GM18909 (cell line): ENCODE results near the gene FGF22.
"Not testable (repeated sequence)": the region's sequence is repeated elsewhere in the genome, so short reads cannot be mapped to it uniquely, and the experiment has no call there.

Source experiments
- ATAC-seq: cut with Tn5 transposase; IDR thresholded peaks from one replicate; pipeline ENCODE4 v1.9.1; 2021; ENCODE audit warnings: mild to moderate bottlenecking; ENCODE audit not compliant: unreplicated experiment, poor library complexity

FGF22 gene

DNA sequence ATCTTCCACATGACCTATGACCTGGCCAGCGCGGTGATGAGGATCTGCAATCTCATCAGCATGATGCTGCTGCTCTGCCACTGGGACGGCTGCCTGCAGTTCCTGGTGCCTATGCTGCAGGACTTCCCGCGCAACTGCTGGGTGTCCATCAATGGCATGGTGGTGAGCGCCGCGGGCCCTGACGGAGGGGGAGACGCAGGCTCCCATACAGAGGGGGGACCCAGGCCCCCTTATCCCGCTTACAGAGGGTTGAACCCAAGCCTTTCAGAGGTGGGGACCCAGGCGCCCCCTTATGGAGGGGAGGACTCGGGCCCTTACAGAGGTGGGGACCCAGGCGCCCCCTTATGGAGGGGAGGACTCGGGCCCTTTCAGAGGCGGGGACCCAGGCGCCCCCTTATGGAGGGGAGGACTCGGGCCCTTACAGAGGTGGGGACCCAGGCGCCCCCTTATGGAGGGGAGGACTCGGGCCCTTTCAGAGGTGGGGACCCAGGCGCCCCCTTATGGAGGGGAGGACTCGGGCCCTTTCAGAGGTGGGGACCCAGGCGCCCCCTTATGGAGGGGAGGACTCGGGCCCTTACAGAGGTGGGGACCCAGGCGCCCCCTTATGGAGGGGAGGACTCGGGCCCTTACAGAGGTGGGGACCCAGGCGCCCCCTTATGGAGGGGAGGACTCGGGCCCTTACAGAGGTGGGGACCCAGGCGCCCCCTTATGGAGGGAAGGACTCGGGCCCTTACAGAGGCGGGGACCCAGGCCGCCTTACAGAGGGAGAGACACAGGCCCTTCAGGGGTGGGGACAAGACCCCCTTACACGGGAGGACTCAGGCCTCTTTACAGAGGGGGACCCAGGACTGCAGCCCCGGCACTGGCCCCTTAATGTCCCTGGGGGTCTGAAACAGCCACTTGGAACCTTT, 34.4 kb upstream of the FGF22 start:
- ATAC-seq: not testable (repeated sequence)

DNA sequence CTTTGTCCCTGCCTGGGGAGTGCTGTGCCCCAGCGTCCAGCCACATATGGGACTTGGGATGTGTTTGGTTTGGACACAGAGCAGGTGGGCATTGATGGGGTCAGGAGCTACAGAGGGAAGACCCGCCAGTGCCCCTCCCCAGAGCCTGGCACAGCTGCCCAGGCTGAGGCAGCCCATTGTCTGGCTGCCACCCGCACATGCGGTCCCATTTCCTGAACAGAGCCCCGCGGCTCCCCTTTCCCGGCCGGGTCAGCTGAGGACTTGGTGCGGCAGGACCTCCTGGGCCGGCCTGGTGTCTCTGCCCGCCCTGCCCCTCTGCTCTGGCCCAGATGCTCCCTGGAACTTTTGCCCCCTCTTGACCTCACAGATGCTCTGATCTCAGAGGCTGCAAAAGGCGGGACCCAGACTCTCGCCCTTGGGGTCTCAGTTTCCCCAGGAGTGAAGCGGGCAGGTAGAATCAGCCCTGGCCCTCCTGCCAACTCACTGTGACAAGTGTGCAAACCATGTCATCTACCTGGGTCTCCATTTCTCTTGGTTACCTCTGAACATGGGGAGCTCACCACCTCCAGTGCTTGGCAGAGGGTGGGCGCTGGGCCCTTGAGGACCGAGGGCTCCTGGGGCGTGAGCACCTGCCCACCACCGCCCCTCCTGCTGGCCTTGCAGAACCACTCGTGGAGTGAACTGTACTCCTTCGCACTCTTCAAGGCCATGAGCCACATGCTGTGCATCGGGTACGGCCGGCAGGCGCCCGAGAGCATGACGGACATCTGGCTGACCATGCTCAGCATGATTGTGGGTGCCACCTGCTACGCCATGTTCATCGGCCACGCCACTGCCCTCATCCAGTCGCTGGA, 32.2 kb upstream of the FGF22 start:
- ATAC-seq: no peak

DNA sequence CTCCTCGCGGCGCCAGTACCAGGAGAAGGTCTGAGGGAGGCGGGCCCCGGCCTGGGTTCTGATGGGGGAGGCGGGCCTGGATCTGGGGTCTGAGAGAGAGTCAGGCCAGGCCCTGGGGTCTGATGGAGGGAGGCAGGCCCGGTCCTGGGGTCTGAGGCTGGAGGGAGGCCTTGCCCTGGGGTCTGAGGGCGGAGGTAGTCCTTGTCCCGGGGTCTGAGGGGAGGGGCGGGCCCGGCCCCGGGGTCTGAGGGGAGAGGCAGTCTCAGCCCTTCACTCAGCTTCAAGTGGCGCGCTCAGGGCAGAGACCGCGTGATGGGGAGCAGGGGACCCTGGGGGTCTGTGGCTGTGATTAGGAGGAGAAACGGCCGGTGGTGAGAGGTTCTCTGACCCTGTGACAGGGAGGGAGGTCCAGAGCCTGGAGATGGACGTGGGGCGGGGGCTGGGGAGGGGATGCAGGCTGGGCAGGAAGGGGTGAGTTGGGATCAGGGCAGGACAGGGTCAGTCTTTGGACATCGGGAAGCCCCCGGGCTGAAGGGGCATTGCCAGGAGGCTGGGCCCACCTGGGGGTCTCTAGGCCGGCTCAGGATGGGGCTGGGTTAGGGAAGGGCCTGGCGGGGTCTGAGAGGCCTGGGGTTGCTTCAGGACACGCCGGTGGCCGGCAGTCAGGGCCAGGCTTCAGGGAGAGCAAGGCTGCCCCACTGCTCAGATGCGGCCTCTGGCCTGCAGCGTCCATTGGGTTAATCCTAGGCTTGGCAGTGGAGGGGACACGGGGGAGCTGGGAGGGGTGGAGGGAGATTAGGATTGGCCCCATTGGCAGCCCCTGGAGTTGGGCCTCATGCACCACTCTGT, 31.3 kb upstream of the FGF22 start:
- no peak for ATAC-seq

DNA sequence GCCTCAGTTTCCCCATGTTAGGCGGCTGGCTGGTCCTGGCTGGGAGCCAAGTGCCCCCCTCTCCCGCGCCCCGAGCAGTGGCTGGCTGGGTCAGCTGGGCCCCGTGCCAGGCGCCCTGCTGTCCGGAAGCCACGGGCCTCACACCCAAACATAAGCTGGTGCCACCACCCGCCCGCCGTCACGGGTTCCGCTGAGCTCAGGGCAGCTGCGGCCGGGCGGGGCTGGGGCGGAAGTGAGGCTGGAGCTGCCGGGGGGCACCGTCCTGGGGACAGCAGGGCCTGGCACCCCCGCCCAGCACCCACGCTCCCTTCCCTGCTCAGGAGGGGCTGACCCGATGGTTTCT, 30.7 kb upstream of the FGF22 start:
- no peak for ATAC-seq

DNA sequence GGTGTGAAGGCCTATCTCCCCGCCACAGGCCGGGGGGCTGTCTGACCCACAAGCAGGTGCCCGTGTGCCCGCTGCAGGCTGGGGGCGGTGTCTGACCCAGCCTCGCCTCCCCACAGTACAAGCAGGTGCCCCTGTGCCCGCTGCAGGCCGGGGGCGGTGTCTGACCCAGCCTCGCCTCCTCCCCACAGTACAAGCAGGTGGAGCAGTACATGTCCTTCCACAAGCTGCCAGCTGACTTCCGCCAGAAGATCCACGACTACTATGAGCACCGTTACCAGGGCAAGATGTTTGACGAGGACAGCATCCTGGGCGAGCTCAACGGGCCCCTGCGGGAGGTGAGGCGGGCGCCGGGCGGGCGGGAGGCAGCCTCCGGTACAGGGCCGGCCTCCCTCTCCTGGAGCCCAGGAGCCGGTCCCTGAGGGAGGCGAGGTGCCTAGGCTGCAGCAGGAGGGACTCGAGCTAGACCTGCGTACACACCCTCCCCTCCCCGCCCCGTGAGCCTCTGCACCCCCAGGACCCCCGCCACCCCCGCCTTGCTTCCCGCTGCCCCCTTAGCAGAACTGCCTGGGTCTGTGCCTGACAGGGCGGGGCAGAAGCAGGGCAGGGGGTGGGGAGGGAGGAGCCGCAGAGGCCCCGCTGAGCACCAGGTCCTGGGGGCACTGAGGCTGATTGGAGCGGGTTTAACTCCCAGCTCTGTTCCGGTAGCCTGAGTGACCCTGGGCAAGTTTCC, 29.4 kb upstream of the FGF22 start:
- no peak for ATAC-seq

DNA sequence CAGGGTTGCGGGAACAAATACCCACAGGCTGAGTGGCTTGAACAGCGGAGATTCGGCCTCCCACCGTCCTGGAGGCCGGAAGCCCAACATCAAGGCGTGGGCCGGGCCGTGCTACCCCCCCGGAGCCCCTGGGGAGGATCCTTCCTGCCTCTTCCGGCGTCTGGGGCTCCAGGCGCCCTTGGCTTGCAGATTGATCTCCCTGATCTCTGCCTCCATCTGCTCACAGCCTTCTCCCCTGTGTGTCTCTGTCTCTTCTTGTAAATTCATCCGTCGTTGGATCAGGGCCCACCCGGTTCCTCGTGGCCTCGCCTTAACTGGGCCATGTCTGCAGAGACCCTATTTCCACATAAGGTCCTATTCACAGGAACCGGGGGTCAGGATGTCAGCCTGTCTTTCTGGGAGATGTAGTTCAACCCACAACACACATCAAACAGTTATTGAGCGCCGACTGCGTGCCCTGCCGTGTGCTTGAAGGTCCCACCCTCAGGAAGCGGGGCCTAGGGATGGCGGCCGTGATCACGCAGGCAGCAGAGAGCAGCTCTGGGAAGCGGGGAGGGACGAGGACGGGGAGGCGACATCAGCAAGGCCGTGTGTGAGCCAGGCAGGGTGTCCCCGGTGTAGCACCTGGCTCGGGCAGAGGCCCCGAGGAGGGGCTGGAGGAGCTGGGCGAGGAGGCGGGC, 28.7 kb upstream of the FGF22 start:
- no peak for ATAC-seq

DNA sequence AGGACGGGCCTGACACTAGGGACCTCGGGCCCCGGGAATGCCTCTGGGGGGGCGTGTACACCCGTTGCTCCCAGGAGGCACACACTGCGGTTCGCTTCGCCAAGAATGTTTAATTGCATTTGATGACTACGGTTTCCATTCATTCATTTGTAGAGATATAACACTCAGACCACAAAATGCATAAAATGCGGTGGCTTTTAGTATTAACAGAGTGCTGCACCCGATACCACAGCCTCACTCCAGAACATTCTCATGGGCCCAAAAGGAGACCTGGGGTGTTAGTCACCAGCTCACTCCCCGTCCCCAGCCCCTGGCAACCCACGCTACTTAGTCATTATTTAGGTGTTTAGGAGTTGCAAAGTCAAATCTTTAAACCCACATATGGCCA, 28.2 kb upstream of the FGF22 start:
- ATAC-seq: no peak

DNA sequence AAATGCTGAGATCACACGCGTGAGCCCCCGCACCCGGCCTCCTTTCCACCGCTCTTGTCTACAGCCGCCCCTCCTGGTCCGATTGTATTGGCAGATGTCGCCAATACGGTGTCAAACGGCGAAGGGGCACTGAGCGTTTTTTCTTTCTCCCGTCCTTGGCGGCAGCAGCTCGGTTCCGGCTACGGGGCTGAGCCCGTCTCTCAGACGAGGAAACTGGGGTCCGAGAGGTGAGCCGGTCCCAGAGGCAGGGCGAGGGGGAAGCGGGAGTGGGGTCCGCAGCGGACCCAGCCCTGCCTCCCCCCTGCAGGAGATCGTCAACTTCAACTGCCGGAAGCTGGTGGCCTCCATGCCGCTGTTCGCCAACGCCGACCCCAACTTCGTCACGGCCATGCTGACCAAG, 26.7 kb upstream of the FGF22 start:
- ATAC-seq: no peak

DNA sequence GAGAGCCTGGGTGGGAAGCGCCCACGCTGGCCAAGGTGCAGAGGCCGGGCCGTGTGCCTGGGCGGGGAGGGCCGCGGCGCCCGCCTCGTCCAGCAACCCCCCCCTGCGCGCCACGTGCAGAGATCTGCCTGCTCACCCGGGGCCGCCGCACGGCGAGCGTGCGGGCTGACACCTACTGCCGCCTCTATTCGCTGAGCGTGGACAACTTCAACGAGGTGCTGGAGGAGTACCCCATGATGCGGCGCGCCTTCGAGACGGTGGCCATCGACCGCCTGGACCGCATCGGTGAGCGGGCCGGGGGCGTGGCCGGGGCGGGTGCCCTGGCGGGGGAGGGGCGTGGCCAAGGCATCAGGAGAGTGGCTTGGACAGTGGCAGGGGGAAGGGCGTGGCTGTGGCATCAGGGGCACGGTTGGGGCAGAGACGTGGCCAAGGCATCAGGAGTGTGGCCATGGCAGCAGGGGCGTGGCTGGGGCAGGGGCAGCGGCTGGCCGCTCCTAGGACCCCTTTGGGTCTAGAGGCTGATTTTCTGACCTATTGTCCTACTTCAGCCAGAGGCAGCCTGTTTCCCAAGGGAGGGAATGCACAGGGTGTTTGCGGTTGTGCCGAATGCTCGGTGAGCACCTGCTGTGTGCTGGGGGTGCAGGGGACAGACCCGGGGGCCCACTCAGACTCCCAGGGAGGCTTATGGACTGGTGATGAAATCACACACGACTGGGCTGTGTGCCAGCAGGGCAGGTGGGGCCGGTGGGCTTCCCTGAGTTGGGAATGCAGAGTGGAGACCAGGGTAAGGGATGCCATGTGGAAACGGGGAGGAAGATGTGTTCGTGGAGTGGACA, 25.7 kb upstream of the FGF22 start:
- ATAC-seq: no peak

DNA sequence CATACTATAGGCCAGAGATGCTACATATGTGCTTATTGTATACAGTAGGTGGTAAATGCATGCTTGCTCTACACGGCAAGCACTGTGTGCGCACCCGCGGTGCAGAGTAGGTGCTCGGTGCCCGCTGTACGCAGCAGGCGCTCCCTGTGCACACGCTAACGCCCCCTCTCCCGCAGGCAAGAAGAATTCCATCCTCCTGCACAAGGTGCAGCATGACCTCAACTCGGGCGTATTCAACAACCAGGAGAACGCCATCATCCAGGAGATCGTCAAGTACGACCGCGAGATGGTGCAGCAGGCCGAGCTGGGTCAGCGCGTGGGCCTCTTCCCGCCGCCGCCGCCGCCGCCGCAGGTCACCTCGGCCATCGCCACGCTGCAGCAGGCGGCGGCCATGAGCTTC, 24.1 kb upstream of the FGF22 start:
- no peak for ATAC-seq

DNA sequence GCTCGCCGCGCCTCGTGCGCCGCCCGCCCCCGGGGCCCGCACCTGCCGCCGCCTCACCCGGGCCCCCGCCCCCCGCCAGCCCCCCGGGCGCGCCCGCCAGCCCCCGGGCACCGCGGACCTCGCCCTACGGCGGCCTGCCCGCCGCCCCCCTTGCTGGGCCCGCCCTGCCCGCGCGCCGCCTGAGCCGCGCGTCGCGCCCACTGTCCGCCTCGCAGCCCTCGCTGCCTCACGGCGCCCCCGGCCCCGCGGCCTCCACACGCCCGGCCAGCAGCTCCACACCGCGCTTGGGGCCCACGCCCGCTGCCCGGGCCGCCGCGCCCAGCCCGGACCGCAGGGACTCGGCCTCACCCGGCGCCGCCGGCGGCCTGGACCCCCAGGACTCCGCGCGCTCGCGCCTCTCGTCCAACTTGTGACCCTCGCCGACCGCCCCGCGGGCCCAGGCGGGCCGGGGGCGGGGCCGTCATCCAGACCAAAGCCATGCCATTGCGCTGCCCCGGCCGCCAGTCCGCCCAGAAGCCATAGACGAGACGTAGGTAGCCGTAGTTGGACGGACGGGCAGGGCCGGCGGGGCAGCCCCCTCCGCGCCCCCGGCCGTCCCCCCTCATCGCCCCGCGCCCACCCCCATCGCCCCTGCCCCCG, 23.5 kb upstream of the FGF22 start:
- ATAC-seq: no peak

DNA sequence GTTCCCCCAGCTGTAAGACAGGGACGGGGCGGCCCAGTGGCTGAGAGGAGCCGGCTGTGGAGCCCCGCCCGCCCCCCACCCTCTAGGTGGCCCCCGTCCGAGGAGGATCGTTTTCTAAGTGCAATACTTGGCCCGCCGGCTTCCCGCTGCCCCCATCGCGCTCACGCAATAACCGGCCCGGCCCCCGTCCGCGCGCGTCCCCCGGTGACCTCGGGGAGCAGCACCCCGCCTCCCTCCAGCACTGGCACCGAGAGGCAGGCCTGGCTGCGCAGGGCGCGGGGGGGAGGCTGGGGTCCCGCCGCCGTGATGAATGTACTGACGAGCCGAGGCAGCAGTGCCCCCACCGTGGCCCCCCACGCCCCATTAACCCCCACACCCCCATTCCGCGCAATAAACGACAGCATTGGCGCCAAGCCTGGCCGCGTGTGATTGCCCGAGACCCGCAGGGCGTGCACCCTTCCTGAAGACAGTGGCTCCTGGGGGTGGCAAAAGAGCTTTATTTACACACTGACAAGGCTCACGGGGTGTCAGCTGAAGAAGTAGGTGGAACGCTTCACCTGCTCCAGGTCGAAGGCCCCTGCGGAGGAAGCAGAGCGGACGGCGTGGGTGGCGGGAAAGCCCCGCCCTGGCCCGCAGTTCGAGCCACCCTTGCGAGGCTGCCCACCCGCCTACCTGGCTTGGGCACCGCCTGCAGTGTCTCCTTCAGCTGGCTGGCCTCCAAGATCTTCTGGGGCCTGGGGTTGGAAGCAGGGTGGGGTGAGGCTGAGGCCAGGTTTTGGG, 22.7 kb upstream of the FGF22 start:
- no peak for ATAC-seq

DNA sequence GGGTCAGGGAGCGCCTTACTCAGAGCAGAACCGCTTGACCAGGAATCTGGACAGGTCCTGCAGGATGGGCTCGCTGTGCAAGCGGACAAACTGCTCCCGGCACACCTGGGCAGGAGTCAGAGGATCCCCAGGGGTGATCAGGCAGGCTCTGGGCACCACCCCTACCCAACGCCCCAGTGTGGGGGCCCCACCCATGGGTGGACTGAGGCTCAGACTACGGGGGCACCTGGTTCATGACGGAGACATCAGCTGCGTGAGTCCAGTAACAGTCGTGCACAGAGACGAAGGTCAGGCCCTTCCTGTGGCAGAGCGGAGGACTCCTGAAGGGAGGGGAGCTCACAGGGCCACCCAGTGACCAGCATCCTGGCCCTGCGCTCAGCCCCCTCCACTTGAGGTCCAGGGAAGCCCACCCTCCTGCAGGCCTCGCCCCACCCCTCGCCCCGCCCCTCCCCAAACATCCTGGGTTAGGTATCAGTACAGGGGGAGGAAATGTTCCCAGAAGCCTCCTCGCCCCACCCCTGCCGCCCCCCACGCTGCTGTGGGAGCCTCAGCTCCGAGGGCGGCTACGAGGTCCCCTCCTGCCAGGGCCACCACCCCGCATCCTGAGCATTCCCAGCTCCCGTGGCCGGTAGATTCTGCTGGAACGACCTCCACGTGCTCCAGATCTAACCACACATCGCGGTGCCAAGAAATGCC, 22.0 kb upstream of the FGF22 start:
- ATAC-seq: no peak

DNA sequence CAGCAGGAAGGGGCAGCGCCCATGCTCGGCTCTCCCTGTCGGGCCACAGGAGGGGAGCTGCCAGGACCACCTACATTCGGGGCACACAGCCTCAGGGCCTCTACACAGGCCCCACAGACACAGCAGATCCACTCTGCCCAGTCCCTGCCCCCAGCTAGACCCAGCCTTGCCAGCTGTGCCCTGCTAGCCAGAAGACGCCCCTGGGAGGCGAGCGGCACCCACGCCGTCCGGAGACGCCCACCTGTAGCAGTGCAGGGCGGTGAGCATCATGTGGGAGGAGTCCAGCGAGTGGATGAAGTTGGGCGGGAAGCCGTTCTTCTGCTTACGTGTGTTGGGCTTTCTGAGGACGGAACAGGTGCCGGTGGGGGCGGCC, 21.4 kb upstream of the FGF22 start:
- no peak for ATAC-seq

DNA sequence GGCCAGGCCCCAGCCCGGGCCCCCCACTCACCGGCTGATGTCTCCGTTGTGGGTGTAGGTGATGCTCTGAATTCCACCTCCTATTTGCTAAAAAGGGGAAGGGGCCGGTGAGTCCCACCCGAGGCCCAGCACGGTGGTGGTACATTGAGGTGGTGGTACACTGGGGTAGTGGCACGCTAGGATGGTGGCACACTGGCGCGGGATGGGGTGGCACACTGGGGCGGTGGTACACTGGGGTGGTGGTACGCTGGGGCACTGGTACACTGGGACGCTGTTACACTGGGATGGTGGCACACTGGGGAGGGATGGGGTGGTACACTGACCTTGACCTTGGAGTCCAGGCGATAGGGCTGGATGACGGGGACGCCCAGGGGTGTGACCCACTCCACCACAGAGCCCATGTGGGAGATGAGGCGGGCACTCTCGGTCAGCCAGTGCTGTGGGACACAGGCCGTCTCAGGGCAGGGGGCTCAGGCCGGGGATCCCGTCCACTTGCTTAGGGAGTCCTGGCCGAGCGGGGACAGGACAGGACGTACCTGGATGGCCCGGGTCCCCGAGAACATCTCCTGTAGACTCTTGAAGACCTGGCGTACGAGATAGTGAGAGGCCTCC, 20.9 kb upstream of the FGF22 start:
- ATAC-seq: no peak

DNA sequence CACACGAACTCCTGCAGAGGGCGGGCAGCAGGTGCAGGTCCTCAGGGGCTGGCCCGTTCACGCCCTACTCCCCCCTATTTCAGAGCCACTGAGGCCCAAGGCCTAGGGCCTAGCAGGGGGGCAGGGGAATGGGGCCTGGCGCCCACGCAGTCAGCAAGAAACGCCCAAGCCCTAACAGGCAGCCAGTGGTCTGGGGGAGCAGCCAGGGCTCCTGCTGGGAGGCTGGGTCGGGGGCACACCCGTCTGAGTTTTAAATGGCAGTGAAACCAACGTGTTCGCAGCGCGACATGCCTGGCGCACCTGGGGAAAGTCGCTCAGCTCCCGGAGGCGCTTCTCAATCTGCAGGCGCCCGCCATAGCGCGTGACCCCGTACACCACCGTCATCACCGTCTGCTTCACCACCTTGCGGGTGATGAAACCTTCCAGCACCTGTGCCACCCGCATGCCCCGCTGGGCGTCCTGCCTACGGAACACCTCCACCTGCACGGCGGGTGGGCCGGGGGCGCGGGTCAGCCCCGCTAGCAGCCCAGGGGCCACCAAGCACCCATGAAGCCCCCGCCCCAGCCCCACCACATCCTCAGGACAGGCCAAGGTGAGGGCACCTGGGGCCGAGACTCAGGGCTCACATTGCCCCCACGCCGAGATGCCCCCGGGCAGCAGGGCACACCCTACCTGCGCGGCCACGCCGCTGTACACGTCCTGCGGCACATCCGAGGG, 20.2 kb upstream of the FGF22 start:
- no peak for ATAC-seq
